Esophagus muscularis mucosa (tissue), 4 donors: ENCODE data around the gene PARD3B. TPM values are rescaled to one million over a fixed set of nuclear protein-coding genes. Genes with fewer than 3 reads are reported as not detected.
A peak's percentile ranks its signal among the peaks of the same experiment; 100 is the strongest.

Experiments
- DNase-seq: peaks from one replicate; pipeline ENCODE4 v3.0.0-alpha.2; 2017; ENCODE audit errors: extremely low spot score
- H3K27ac ChIP-seq, 4 donors: fragments of 200-600 bp; sonication (generic); replicated peaks in 1 of 4; 1 replicate in 3 of 4; 2 replicates in 1 of 4; pipeline ENCODE4 v1.5.1; 2016 to 2019; ENCODE audit warnings: mild to moderate bottlenecking in 1 of 4
- H3K27me3 ChIP-seq, 4 donors: fragments of 200-600 bp; sonication (generic); one replicate each; pipeline versions ENCODE4 v1.5.1 to v1.6.0; 2016 to 2019
- H3K36me3 ChIP-seq, 4 donors: fragments of 200-600 bp; sonication (generic); one replicate each; pipeline ENCODE4 v1.5.1; 2016 to 2019
- H3K4me1 ChIP-seq, 4 donors: fragments of 200-600 bp; sonication (generic); one replicate each; pipeline ENCODE4 v1.5.1; 2016 to 2019
- H3K4me3 ChIP-seq, 4 donors: fragments of 200-600 bp; sonication (generic); 1 replicate in 2 of 4; 2 replicates in 2 of 4; pipeline ENCODE4 v1.5.1; 2016 to 2019; ENCODE audit warnings: mild to moderate bottlenecking in 4 of 4, moderate library complexity in 1 of 4
- H3K9me3 ChIP-seq, 4 donors: fragments of 200-600 bp; sonication (generic); 1 replicate in 3 of 4; 2 replicates in 1 of 4; pipeline ENCODE4 v1.5.1; 2016 to 2019
- CTCF ChIP-seq, 3 experiments: fragments of 200-600 bp in 2 of 3; fragments of 450-650 bp in 1 of 3; sonication (generic) in 2 of 3; IDR thresholded peaks; one replicate each; pipeline ENCODE4 v1.5.1; 2017 to 2019; ENCODE audit warnings: antibody characterized with exemption in 3 of 3, mild to moderate bottlenecking in 2 of 3, moderate library complexity in 1 of 3
- EP300 ChIP-seq: sonication (generic); formaldehyde crosslinking; IDR thresholded peaks from one replicate; pipeline ENCODE4 v1.6.1; 2017; ENCODE audit warnings: antibody characterized with exemption
- POLR2A ChIP-seq: fragments of 450-650 bp; IDR thresholded peaks from one replicate; pipeline ENCODE4 v1.6.1; 2017; ENCODE audit warnings: antibody characterized with exemption, moderate library complexity, mild to moderate bottlenecking, low read depth
- POLR2AphosphoS5 ChIP-seq, 2 donors: sonication (generic); formaldehyde crosslinking; IDR thresholded peaks; one replicate each; pipeline ENCODE4 v1.6.1; 2017; ENCODE audit warnings: antibody characterized with exemption in 2 of 2
- WGBS: methylation state at CpG from one replicate; pipeline ENCODE4 v1.1.5; 2018; 5-methylcytosine and 5-hydroxymethylcytosine counted together
- intact Hi-C: fragments of 100-400 bp; cut with DNase I; formaldehyde crosslinking; loops from one replicate; pipeline ENCODE4 v1.15.1; 2023
- total RNA-seq, 4 donors: library from RNA; depleted of rRNA; stranded (reverse); fragments of >200 nt; gene quantifications; one replicate each; pipeline versions ENCODE4 v1.1.0 to v1.2.1, GENCODE V29; 2016

PARD3B gene
- total RNA-seq, 4 donors from 2014 or later = 24.2 to 40.8 (median 32.5) TPM

- Histone ChIP-seq H3K27ac (no peak overlapping the region), H3K9me3 (no peaks in the 10 kb centered on the region), H3K4me3 (no peak overlapping the region), H3K27me3 (no peaks in the 10 kb centered on the region), H3K4me1 (no peaks in the 10 kb centered on the region), H3K36me3 (no peaks in the 10 kb centered on the region)
- DNase-seq = no peak
- intact Hi-C loops = no loop called here
- TF ChIP-seq POLR2AphosphoS5 (IDR thresholded peaks at IDR 0.05) = no peak
- TF ChIP-seq CTCF (IDR thresholded peaks at IDR 0.05) = peak in 1 of 3 experiments; percentile 34
- WGBS = 91% methylated on average over 2 of the region's 2 CpGs
Measured at GRCh38 chr2:205323929-205324328, 778.7 kb downstream of the PARD3B start.

GRCh38 chr2:205324355-205324754, 779.1 kb downstream of the PARD3B start:
- no peak for DNase-seq

GRCh38 chr2:205333351-205333750, 788.1 kb downstream of the PARD3B start:
- Histone ChIP-seq H3K27ac (no peak overlapping the region), H3K36me3 (no peaks in the 10 kb centered on the region), H3K4me3 (no peak overlapping the region), H3K9me3 (no peaks in the 10 kb centered on the region), H3K27me3 (no peaks in the 10 kb centered on the region), H3K4me1 (peaks cover 0 to 4% (median 0%) of the 10 kb centered on the region in 4 donors)
- TF ChIP-seq CTCF (IDR thresholded peaks at IDR 0.05) = no peak
- TF ChIP-seq POLR2AphosphoS5 (IDR thresholded peaks at IDR 0.05) = no peak
- no peak for TF ChIP-seq POLR2A
- TF ChIP-seq EP300 = no peak
- DNase-seq = no peak
- WGBS = 55% methylated on average over 1 of the region's 1 CpG
- intact Hi-C loops = no loop called here

More at GRCh38 chr2:205324355-205324754, 779.1 kb downstream of the PARD3B start:
- Histone ChIP-seq H3K27ac (no peak overlapping the region), H3K27me3 (no peaks in the 10 kb centered on the region), H3K4me3 (no peak overlapping the region), H3K4me1 (no peaks in the 10 kb centered on the region), H3K36me3 (no peaks in the 10 kb centered on the region), H3K9me3 (no peaks in the 10 kb centered on the region)
- intact Hi-C loops = no loop called here
- TF ChIP-seq EP300 = no peak
- no peak for TF ChIP-seq POLR2A
- TF ChIP-seq POLR2AphosphoS5 (IDR thresholded peaks at IDR 0.05) = no peak
- TF ChIP-seq CTCF (IDR thresholded peaks at IDR 0.05) = no peak

- Histone ChIP-seq H3K27me3 (no peaks in the 10 kb centered on the region), H3K27ac (no peak overlapping the region), H3K36me3 (no peaks in the 10 kb centered on the region), H3K4me3 (no peak overlapping the region), H3K4me1 (peaks cover 0 to 4% (median 0%) of the 10 kb centered on the region in 4 donors), H3K9me3 (no peaks in the 10 kb centered on the region)
- no peak for DNase-seq
- intact Hi-C loops = no loop called here
- TF ChIP-seq EP300 (no peak), CTCF (IDR thresholded peaks at IDR 0.05) (no peak), POLR2A (no peak), POLR2AphosphoS5 (IDR thresholded peaks at IDR 0.05) (no peak)
Measured at GRCh38 chr2:205337274-205337673, 792.0 kb downstream of the PARD3B start.

- H3K4me3 ChIP-seq = no peak overlapping the region
- no peaks in the 10 kb centered on the region for H3K27me3 ChIP-seq
- H3K27ac ChIP-seq = no peak overlapping the region
- DNase-seq = no peak
- 94% methylated on average over 1 of the region's 1 CpG for WGBS
- H3K36me3 ChIP-seq = no peaks in the 10 kb centered on the region
- no peaks in the 10 kb centered on the region for H3K9me3 ChIP-seq
- peaks cover 0 to 4% (median 0%) of the 10 kb centered on the region in 4 donors for H3K4me1 ChIP-seq
- TF ChIP-seq CTCF (IDR thresholded peaks at IDR 0.05) = no peak
- TF ChIP-seq EP300 = no peak
- TF ChIP-seq POLR2A = no peak
- no peak for TF ChIP-seq POLR2AphosphoS5 (IDR thresholded peaks at IDR 0.05)
- intact Hi-C loops = no loop called here
Measured at GRCh38 chr2:205338156-205338555, 792.9 kb downstream of the PARD3B start.
